HepG2 (cell line): ENCODE measurements around the gene LLGL1.

Experiments
- AGO2 ChIP-seq: fragments of 200-400 bp; formaldehyde crosslinking; optimal IDR thresholded peaks from 2 replicates; pipeline ENCODE3; 2017; ENCODE audit warnings: mild to moderate bottlenecking, low read depth, low read length, moderate library complexity
- CCDC6 ChIP-seq: sonication (generic); formaldehyde crosslinking; IDR thresholded peaks from 2 replicates; pipeline ENCODE4 v1.8.1; 2022; ENCODE audit warnings: mild to moderate bottlenecking, missing genetic modification reagents, moderate library complexity
- CTCF ChIP-seq: sonication (generic); formaldehyde crosslinking; IDR thresholded peaks from 2 replicates; pipeline ENCODE4 v1.5.0; 2020; ENCODE audit warnings: mild to moderate bottlenecking, missing genetic modification reagents, moderate library complexity
- FOXJ3 ChIP-seq: sonication (generic); formaldehyde crosslinking; IDR thresholded peaks from 2 replicates; pipeline ENCODE4 v1.4.0; 2020; ENCODE audit warnings: missing genetic modification reagents, mild to moderate bottlenecking, borderline replicate concordance
- GATAD2A ChIP-seq: IDR thresholded peaks from 2 replicates; pipeline ENCODE4 v1.6.1; 2016
- HNRNPL ChIP-seq: fragments of 200-400 bp; formaldehyde crosslinking; IDR thresholded peaks from 2 replicates; pipeline ENCODE4 v1.6.1; 2017; ENCODE audit warnings: mild to moderate bottlenecking, low read depth, low read length
- MAF1 ChIP-seq: sonication (generic); formaldehyde crosslinking; IDR thresholded peaks from 2 replicates; pipeline ENCODE4 v1.5.0; 2020; ENCODE audit warnings: missing genetic modification reagents, borderline replicate concordance
- POLR2AphosphoS5 ChIP-seq: IDR thresholded peaks from 2 replicates; pipeline ENCODE4 v1.6.1; 2012; ENCODE audit warnings: low read depth, low read length
- SP1 ChIP-seq, 2 experiments: fragments of 450-650 bp in 1 of 2; sonication (generic) in 1 of 2; formaldehyde crosslinking in 1 of 2; IDR thresholded peaks; 2 replicates each; pipeline versions ENCODE4 v1.4.0 to v1.6.1; 2016 to 2020; ENCODE audit warnings: missing genetic modification reagents in 1 of 2
- TAF1 ChIP-seq: sonication (generic); formaldehyde crosslinking; IDR thresholded peaks from 2 replicates; pipeline ENCODE4 v1.4.0; 2020; ENCODE audit warnings: missing genetic modification reagents
- TCF7 ChIP-seq: sonication (generic); IDR thresholded peaks from 2 replicates; pipeline ENCODE4 v1.6.1; 2016; ENCODE audit warnings: antibody characterized with exemption, low read depth
- ZNF263 ChIP-seq: sonication (generic); formaldehyde crosslinking; IDR thresholded peaks from 2 replicates; pipeline ENCODE4 v1.4.0; 2020; ENCODE audit warnings: missing genetic modification reagents

- TF ChIP-seq TAF1 (CRISPR knock-in tag) (no peak), GATAD2A (CRISPR knock-in tag) (no peak), POLR2AphosphoS5 (no peak), FOXJ3 (CRISPR knock-in tag) (no peak), CTCF (no peak), CCDC6 (CRISPR knock-in tag) (no peak), HNRNPL (no peak), ZNF263 (CRISPR knock-in tag) (no peak), AGO2 (no peak), TCF7 (no peak), SP1 (IDR thresholded peaks at IDR 0.05) (no peak), SP1 (CRISPR knock-in tag; IDR thresholded peaks at IDR 0.05) (no peak), MAF1 (CRISPR knock-in tag) (no peak)
Measured at GRCh38 chr17:18262111-18262510, 36.7 kb downstream of the LLGL1 start.
